Esophagus squamous epithelium (tissue), 5 donors: ENCODE data around the gene MYD88. TPM values are rescaled to one million over a fixed set of nuclear protein-coding genes. Genes with fewer than 3 reads are reported as not detected.

Experiments
- DNase-seq: peaks from one replicate; lab custom pipeline; 2025; lab: John Stamatoyannopoulos, UW
- H3K27ac ChIP-seq, 4 donors: fragments of 200-600 bp; sonication (generic); one replicate each; pipeline ENCODE4 v1.5.1; 2016 to 2019; ENCODE audit warnings: mild to moderate bottlenecking in 1 of 4
- H3K27me3 ChIP-seq, 4 donors: fragments of 200-600 bp; sonication (generic); 1 replicate in 3 of 4; 2 replicates in 1 of 4; pipeline versions ENCODE4 v1.5.1 to v1.6.0; 2017 to 2021; ENCODE audit warnings: antibody characterized with exemption in 1 of 4
- H3K36me3 ChIP-seq, 3 donors: fragments of 200-600 bp; sonication (generic); one replicate each; pipeline ENCODE4 v1.5.1; 2016 to 2019
- H3K4me1 ChIP-seq, 3 donors: fragments of 200-600 bp; sonication (generic); one replicate each; pipeline ENCODE4 v1.5.1; 2017 to 2019
- H3K4me3 ChIP-seq, 4 donors: fragments of 200-600 bp; sonication (generic); 1 replicate in 3 of 4; 2 replicates in 1 of 4; pipeline ENCODE4 v1.5.1; 2016 to 2019; ENCODE audit warnings: mild to moderate bottlenecking in 2 of 4, moderate library complexity in 1 of 4
- H3K9me3 ChIP-seq, 3 donors: fragments of 200-600 bp; sonication (generic); one replicate each; pipeline ENCODE4 v1.5.1; 2016 to 2019
- POLR2A ChIP-seq, 4 donors: fragments of 450-650 bp; IDR thresholded peaks; one replicate each; pipeline ENCODE4 v1.6.1; 2017; ENCODE audit warnings: antibody characterized with exemption in 4 of 4, mild to moderate bottlenecking in 4 of 4, moderate library complexity in 3 of 4
- WGBS, 2 donors: methylation state at CpG; one replicate each; pipeline ENCODE4 v1.1.5; 2018; 5-methylcytosine and 5-hydroxymethylcytosine counted together
- intact Hi-C: fragments of 100-400 bp; cut with DNase I; formaldehyde crosslinking; loops from one replicate; pipeline ENCODE4 v1.15.0; 2022
- total RNA-seq, 4 donors: library from RNA; depleted of rRNA; stranded (reverse); fragments of >200 nt; gene quantifications; one replicate each; pipeline ENCODE4 v1.1.0, GENCODE V29; 2016
- TF ChIP-seq, protein P1 (sequence below), 6 experiments: fragments of 450-650 bp in 4 of 6; fragments of 200-600 bp in 2 of 6; sonication (generic) in 2 of 6; IDR thresholded peaks; one replicate each; pipeline ENCODE4 v1.5.1; 2016 to 2019; ENCODE audit warnings: antibody characterized with exemption in 6 of 6, mild to moderate bottlenecking in 4 of 6, moderate library complexity in 4 of 6
- donor health status: DM: yes; HTN: yes; CAD: no.

The MYD88 gene
- total RNA-seq, 4 donors from 2014 or later: 42.5 to 77.1 (median 60.2) TPM

DNA sequence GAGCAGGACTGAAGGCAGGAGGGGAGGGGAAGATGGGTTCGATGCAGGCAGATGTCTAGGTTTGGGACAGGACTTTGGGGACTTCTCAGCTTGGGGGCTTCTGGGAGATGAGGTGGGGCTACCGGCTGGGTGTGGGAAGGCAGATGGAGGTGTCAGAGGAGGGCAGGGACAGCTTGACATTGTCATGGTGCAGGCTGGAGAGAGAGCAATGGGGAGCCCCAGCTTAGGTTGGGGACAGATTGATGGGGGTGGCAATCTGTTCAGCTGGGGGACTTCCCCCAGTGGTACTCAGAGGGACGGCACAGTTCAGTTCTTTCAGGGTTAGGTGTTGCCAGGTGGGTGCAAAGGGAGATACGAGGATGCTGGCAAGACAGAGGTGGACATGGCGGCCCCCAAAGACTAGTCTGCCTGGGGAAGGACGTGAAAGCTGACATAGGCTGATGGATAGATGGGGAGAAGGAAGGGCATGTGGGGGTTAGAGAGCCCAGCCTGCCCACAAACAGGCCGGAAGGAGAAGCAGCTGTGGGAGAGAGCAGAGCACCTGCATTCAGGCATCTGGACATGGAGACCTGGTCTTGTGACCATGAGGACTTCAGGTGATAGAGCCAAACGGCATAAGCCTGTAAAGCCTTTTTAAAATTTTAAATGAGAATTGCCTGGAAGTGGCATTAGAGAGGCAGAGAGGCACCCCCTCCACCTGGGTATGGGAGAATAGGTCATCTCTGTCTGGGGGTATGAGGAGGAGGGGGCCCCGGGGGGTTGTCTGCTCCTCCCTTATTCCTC is 22.6 kb upstream of the MYD88 start:
- 58% methylated on average over 8 to 9 of the region's 9 CpGs for WGBS, 2 donors
- H3K9me3 ChIP-seq: no peaks in the 10 kb centered on the region
- intact Hi-C loops: loop anchor here (10.0 kb wide), 2 partner anchors 71 to 359 kb away; no protein-coding TSS in a partner anchor
- peaks cover 4 to 14% (median 7%) of the 10 kb centered on the region in 3 donors for H3K36me3 ChIP-seq
- TF ChIP-seq POLR2A (IDR thresholded peaks at IDR 0.05): no peak
- TF ChIP-seq, protein P1, sequence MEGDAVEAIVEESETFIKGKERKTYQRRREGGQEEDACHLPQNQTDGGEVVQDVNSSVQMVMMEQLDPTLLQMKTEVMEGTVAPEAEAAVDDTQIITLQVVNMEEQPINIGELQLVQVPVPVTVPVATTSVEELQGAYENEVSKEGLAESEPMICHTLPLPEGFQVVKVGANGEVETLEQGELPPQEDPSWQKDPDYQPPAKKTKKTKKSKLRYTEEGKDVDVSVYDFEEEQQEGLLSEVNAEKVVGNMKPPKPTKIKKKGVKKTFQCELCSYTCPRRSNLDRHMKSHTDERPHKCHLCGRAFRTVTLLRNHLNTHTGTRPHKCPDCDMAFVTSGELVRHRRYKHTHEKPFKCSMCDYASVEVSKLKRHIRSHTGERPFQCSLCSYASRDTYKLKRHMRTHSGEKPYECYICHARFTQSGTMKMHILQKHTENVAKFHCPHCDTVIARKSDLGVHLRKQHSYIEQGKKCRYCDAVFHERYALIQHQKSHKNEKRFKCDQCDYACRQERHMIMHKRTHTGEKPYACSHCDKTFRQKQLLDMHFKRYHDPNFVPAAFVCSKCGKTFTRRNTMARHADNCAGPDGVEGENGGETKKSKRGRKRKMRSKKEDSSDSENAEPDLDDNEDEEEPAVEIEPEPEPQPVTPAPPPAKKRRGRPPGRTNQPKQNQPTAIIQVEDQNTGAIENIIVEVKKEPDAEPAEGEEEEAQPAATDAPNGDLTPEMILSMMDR (IDR thresholded peaks at IDR 0.05): no peak
- H3K4me1 ChIP-seq: peaks cover 0 to 8% (median 0%) of the 10 kb centered on the region in 3 donors
- no peaks in the 10 kb centered on the region for H3K27me3 ChIP-seq
- H3K4me3 ChIP-seq: no peak overlapping the region
- no peak overlapping the region for H3K27ac ChIP-seq
- no peak for DNase-seq

DNA sequence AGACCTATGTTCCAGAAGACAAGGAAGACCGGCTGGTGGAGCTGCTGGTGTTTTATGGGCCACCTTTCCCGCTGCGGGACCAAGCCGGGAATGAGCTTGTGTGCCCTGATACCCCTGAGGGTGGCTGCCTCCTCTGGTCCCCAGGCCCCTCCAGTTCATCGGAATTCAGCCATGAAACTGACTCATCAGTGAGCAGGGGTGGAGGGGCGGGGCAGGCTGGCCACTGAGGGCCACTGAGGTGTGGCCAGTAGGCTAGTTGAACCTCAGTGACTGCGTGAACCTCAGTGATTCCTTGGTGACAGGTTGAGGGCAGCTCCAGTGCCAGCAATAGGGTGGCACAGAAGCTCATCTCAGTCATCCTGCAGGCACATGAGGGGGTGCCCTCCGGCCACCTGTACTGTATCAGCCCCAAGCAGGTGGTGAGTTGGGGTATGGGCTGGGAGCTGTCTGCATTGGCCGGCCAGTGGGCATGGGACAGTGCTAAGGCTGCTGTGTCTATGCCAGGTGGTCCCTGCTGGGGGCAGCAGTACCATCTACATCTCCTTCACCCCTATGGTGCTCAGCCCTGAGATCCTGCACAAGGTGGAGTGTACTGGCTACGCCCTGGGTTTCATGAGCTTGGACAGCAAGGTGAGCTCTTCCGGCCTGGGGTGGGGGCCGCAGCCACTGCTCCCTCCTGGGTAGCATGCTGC is 21.8 kb upstream of the MYD88 start:
- TF ChIP-seq, protein P1 (IDR thresholded peaks at IDR 0.05): no peak
- intact Hi-C loops: loop anchor here (10.0 kb wide), 2 partner anchors 72 to 358 kb away; no protein-coding TSS in a partner anchor

DNA sequence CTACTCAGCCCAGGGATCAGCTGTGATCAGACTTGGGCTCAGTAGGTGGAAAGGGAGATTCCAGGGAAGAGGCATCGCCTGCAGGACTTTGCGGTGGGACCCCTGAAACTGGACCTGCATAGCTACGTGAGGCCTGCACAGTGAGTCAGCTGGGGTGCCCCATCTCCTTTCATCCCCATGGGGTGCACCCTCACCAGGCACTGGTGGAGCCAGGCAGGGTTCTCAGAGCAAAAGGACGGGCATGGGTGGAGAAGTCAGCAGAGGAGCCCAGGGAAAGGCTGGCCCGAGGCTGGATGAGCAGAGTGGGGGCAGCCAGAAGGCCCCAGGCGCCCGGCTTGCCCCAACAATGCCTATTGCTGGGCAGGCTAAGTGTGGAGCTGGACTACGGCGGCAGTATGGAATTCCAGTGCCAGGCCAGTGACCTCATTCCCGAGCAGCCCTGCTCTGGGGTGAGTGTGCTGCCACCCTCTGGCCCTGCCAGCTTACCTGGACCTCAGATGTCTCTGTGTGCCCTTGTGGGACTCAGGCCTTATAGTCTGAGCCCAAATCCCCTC is 21.2 kb upstream of the MYD88 start:
- intact Hi-C loops: loop anchor here (10.0 kb wide), 2 partner anchors 72 to 358 kb away; no protein-coding TSS in a partner anchor
- DNase-seq: no peak
- TF ChIP-seq, protein P1 (IDR thresholded peaks at IDR 0.05): no peak
- no peak for TF ChIP-seq POLR2A (IDR thresholded peaks at IDR 0.05)

More for the DNA sequence above, 21.8 kb upstream of the MYD88 start:
- Histone ChIP-seq H3K9me3 (no peaks in the 10 kb centered on the region), H3K36me3 (peaks cover 12 to 22% (median 12%) of the 10 kb centered on the region in 3 donors), H3K27me3 (no peaks in the 10 kb centered on the region), H3K4me3 (no peak overlapping the region), H3K27ac (no peak overlapping the region), H3K4me1 (peaks cover 0 to 1% (median 0%) of the 10 kb centered on the region in 3 donors)
- no peak for DNase-seq
- WGBS, 2 donors: 70 to 78% methylated on average over 8 of the region's 12 CpGs

DNA sequence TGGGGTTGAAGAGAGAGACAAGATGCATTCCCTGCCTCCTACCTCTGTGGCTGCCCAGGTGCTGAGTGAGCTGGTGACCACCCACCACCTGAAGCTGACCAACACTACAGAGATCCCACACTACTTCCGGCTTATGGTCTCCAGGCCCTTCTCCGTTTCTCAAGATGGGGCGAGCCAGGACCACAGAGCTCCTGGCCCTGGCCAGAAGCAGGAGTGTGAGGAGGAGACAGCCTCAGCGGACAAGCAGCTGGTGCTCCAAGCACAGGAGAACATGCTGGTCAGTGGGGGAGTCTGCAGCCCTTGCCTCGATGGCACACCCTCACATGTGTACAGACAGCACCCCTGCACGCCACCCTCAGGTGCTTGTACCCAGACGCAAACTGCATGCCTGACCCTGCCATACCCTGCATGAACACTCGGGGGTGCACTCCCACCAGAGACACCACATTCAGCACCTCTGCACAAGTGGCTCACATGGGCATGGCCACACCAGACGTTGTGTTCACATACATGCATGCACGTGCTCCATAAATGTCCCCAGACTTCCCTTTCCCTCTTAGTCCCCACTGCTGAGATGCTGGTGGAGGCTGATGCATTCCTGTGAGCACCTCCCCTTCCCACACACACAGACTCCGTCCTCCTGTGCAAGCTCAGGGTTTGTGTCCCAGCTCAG is 20.6 kb upstream of the MYD88 start:
- Histone ChIP-seq H3K27me3 (no peaks in the 10 kb centered on the region), H3K27ac (no peak overlapping the region), H3K4me1 (no peaks in the 10 kb centered on the region), H3K9me3 (no peaks in the 10 kb centered on the region), H3K36me3 (peaks cover 24 to 35% (median 25%) of the 10 kb centered on the region in 3 donors), H3K4me3 (no peak overlapping the region)
- TF ChIP-seq, protein P1 (IDR thresholded peaks at IDR 0.05): peak; percentile 53 to 88 (median 73)
- no peak for TF ChIP-seq POLR2A (IDR thresholded peaks at IDR 0.05)
- DNase-seq: peak; percentile 7
- intact Hi-C loops: loop anchor here (10.0 kb wide), 2 partner anchors 73 to 357 kb away; no protein-coding TSS in a partner anchor
- 22 to 36% methylated on average over 4 to 8 of the region's 11 CpGs for WGBS, 2 donors

More for the DNA sequence above, 21.2 kb upstream of the MYD88 start:
- Histone ChIP-seq H3K4me1 (no peaks in the 10 kb centered on the region), H3K27me3 (no peaks in the 10 kb centered on the region), H3K36me3 (peaks cover 18 to 28% (median 18%) of the 10 kb centered on the region in 3 donors), H3K9me3 (no peaks in the 10 kb centered on the region), H3K27ac (no peak overlapping the region), H3K4me3 (no peak overlapping the region)
- WGBS, 2 donors: 36 to 76% methylated on average over 6 of the region's 10 CpGs
